Endothelial cell of umbilical vein (primary cell): Measurements from ENCODE around the gene RASGRF2.

Source experiments
- CTCF ChIP-seq, 2 donors: IDR thresholded peaks; 1 replicate in 1 of 2; 2 replicates in 1 of 2; pipeline ENCODE4 v1.5.1; 2011; ENCODE audit warnings: low read length in 2 of 2, mild to moderate bottlenecking in 2 of 2, moderate library complexity in 2 of 2, control low read depth in 1 of 2, inconsistent platforms in 1 of 2, low read depth in 1 of 2; ENCODE audit not compliant: insufficient read depth in 1 of 2; ENCODE audit errors: extremely low read depth in 1 of 2
- JUN ChIP-seq: IDR thresholded peaks from 2 replicates; pipeline ENCODE4 v1.6.1; 2011; ENCODE audit warnings: borderline replicate concordance, low read depth; ENCODE audit not compliant: insufficient read length, insufficient read depth

- TF ChIP-seq CTCF (IDR thresholded peaks at IDR 0.05; ENCODE audit: extremely low read depth in 1 of 2, insufficient read depth in 1 of 2, low read depth in 1 of 2, low read length in 2 of 2) (no peak), JUN (no peak)
These were observed 267.9 kb downstream of the RASGRF2 start for GRCh38 chr5:81228084-81228483.
